HL-60/S4 treated with retinoic acid at 250 ng/mL for 4 days and 3 days (cell line): ENCODE data around the gene RELN.

ENCODE experiments used
- in situ Hi-C: fragments of 300-500 bp; cut with MboI; formaldehyde crosslinking; loops from 2 replicates; pipeline ENCODE4 v1.7.0; 2022; ENCODE audit warnings: low sequenced_read_pairs

The RELN gene

DNA sequence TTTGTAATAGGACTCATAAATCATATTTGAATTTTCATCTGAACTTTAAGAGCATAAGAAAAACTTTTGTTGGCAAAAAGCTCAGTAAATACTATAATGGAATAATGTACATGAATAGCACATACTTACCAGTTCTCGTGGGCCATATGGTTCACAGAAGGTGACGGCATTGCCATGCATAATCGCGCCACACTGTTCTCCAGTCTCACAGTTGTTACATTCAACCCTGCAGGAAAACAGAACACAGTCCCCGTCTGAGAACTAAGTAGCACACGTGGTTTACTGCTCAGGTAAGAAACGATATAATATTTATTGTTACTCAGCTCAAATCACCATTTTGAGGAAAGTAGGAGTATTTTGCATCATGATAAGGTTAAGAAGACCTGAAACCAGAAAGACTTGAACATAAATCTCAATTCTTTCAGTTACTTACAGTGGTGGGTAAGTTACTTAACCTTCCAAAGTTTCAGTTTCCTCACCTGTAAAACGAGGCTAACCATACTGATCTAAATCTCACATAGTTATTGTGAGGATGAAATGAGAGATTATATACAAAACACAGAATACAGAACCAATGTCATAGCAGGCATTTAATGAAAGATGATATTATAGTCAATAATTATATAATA, 261.4 kb downstream of the RELN start:
- in situ Hi-C loops, result no loop called here

DNA sequence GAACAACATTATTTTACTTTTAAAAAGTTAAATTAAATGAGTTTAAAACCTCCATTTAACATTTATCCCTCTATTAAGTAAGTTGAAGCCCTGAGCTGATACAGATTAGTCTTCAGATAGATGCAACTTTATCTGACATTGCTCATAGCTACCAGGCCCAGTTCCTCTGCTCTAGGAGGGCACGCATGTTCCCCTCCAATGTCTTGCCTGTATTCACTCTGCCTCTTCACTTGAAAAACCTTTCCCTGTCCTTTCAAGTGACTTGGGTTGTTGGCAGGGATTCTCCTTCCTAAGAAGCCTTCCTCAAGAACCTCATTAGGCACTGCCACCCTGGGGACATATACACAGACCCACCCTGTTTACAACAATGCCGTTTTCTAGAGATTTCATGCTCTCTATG, 270.4 kb downstream of the RELN start:
- in situ Hi-C loops, result no loop called here

DNA sequence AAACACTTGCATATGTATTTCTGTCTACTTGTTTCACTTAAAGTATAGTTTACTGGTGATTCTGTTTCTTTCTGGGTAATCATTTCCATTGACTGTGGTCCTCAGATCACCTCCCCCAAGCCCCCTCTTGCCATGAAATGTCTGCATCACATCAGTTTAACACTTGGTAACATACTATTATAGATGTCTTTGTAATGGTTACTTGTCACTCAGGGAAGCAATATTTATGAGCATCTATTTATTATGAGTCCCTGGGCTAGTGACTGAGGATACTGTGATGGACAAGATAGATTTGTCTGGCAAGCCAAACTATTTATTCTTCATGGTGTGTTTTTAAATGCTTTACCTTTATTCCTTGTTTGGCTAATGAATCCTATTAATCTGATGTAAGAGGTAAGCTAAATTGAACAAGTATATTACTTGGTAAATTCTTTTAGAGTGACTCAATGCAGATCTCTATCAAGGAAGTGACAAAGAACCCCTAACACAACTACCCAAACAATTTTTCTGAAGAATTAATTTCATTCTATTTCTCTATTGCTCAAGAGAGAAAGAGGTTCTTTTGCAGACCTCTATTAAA, 270.9 kb downstream of the RELN start:
- in situ Hi-C loops, result no loop called here

DNA sequence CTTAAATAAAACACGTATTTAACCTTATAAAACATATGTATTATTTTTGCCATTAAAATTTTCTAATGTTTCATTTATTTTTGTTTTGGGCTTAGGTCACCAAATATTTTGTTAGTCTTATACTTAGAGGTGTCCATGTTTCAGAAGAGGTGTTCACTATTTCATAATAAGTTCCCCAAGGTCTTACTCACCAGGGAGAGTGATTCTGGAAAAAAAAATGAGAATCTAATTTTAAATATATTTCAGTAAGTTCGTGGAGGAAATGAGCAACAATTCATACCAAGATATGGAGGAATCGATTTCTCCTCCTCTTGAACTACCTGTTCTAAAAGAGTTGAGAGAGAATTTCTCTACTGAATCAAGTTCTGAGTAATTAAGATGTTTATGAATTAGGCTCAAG, 271.9 kb downstream of the RELN start:
- in situ Hi-C loops, result no loop called here

DNA sequence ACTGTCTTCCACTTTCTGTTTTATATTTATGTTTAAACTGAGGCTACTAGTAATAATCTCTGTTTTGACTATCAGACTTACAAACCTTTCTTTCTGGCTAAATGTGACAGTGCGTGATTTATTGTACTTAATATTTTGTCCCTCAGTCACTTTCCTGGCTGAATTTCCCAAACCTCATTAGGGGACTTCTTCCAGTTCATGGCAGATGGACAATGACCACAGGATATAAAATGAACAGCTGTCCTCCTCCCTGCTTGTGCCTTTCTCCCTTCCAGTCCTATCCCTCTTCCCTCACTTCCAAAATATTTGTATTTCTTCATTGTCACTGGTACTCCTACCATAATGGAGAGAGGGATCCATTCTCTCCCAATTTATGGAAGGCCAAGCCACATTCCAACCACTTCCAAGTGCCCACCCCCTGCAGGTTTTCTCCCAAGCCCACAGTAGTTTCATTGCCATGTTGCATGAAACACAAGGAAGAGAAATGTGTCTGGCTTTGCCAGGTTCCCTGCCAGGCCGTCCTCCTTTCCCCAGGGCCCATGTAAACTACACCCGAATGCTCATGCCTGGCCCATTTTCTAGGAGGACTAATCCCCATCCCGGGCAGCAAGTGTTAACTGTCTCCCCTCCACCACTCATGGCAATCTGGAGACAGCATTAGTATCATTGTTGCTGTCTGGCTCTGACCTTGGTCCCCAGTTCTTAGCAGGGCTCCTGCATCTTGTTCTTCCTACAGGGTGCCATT, 273.9 kb downstream of the RELN start:
- in situ Hi-C loops, result no loop called here

DNA sequence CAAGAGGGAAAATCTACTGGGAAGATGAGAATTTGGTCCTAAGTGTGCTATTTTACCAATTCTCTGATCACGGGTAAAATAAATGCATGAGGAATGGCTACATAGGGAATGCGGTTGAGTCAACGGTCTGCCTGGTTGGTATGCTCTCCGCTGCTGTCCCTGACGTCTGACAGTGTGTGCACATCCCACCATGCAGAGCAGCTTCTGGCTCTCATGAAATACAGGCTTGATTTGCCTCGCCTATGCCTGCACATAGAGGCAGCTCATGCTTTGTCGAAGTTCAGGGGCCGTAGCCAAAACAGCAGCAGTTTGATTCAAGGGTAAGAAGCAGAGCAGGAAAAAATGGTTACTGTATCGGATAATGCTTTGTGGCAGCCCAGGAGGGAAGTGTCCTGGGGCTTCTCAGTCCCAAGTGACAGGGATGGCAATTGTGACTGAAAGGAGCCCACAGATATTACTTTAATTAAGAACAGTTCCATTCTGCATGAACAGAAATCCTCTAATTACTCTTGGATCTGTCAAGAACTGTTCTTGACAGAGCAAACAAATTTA, 275.0 kb downstream of the RELN start:
- in situ Hi-C loops, result no loop called here

DNA sequence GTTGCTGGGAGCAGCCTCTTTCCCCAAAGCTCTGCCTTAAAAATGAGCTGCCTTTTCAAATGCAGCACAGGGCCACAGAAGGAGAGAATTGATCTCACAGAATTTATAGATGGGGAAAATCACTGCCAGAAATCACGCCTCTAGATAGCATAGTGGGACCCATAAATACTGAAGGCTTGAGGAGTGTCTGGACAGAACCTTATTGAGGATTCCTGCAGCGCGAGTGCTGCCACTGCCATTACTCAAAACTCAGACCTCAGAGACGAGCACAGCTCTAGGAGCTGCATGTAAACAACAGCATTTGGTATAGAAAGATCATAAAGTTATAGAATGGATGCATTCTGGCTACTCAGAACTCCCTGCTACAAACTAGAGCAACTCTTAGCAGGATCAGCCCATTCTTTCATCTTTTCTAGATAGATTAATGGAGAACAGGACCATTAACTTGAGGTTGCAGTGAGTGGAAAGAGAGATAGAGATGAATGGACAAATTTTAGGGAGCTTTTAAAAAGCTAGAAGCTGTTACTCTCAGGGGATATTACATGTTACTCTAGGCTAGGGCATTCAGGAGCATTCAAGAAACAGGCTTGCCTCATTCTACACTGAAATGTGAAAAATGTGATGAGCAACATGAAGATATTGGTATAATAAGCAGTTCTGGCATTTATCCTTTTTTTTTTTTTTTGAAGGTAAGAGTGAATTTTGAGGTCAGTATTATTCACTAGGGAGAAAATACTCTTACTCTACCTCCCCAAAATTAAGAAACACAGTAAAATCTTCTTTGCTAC, 276.3 kb downstream of the RELN start:
- in situ Hi-C loops, result no loop called here

DNA sequence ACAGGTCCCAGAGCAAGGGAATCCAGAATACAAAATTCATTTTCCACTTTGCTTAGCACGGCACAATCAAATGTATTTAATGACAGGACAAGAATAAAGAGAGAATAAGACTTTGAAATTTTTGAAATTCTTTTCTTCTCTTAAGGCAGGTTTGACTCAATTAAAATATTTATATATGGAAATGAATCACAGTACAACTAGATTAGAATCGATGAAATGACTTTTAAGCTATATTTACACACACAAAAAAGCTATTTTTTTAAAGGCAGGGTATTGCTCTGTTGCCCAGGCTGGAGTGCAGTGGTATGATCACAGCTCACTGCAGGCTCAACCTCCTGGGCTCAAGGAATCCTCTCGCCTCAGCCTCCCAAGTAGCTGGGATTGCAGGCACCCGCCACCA, 278.0 kb downstream of the RELN start:
- in situ Hi-C loops, result no loop called here

DNA sequence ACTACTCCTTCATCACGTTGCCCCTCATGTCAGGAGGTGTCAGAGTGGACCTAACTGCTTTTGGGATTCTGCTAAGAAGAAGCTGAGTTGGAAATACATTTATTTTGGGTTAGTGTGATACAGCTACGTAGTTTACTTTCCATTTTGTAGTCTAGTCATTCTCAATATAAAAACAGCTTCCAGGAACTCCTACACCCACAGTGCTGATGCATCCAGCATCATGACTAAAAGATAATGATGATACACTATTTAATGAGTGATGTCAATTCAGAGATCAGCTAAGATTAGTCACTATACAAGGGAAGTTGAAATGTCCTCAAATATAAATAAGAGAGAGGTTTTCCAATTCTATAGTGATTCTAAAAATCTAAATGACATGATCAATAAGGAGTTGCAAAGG, 279.2 kb downstream of the RELN start:
- in situ Hi-C loops, result no loop called here

DNA sequence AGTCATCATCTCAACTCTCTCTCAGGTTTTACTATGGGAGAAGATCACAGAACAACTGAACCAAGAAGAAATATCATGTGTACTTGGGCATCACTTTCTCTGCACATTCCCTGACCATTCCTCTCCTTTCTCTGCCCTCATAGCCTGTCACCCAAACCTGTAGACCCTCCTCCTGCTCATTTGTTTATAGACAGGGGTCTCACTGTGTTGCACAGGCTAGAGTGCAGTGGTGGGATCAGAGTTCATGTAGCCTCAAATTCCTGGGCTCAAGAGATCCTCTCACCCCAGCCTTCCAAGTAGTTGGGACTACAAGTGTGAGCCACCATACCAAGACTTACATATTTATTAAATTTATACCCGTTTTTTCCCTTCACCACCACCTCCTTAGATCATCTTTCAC, 282.7 kb downstream of the RELN start:
- in situ Hi-C loops, result no loop called here

DNA sequence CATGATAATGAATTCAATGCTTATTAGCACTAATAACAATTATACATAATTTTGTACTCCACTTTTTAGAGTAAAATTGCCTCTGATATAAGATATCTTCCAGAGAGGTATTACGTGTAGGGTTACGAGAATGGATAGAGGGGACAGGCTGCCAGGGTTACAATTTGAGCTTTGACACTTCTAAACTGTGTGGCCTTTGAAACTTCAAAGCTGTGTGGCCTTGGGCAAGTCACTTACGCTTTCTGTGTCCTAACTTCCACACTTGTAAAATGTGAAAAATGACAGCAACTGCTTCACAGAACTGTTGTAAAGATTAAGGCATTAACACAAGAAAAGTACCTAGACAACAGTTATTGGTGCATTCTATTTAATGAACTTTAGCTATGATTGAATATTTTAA, 283.9 kb downstream of the RELN start:
- in situ Hi-C loops, result no loop called here

DNA sequence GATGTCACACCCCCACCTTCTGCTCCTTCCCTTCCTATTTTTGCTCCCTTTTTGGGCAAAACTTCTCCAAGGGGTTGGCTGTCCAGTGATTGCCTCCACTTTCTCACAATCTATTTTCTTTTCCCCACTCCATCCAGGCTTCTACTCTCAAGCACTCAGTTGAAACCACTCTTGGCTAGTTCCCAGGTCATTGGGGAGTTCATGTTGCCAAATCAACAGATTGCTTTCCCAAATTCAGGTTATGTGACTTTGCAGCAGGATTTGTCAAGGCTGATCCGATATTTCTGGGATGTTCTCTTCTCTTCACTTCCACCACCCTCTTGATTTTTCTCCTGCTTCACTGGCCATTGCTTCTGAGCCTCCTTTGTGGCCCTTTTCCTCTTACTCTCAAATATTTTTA, 284.8 kb downstream of the RELN start:
- in situ Hi-C loops, result no loop called here

DNA sequence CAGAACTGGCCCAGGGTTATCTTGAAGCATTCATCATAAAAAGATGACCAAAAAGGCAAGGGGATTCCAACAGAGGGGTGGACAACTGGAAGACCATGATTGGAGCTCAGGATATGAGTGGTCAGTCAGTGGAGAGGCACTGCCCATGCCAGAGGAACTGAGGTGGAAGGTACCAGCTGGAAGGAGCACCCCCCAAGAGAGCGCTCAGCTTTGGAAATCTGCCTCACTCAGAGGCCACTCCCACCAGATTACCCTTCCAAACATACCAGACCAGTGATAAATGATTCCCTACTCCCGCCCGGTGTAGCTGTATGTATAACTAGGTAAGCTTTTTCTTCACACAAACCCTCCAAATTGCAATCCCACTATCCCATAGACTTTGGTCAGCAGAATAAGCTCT, 286.5 kb downstream of the RELN start:
- in situ Hi-C loops, result no loop called here

DNA sequence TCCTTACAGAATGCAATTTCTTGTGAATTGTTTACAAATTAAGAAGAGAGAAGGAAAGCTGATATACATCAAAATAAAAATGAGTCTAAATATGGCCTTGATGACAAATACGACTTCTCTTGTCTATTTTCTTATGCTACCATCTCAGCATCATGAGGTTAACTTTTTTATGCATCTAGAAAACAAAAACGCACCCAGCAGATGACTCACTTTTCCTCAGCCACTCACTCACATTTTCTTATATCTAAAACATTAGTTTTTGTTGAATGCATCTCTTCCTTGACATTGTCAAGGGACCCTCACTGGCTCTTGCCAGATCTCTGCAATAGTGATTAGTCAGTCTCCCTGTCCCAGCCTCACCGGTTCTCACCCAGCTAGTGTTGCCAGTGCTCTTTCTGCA, 287.0 kb downstream of the RELN start:
- in situ Hi-C loops, result no loop called here

DNA sequence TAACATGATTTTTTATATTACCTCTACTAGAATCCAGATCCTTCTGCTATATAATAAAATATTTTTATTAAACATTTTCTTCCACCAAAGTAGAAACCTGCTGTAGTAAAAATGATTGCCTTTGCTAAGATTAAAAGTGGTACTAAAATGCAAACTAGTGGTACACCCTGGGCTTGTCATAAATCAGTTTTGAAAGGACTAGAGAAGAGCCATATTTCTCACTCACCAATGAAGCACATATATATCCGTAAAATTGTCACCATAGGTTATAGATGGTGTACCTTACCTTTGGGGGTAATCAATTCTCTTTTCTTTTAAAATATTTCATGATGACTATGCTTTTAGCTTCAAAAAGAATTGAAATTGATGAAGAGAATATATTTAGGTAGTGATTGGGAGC, 290.4 kb downstream of the RELN start:
- in situ Hi-C loops, result no loop called here

DNA sequence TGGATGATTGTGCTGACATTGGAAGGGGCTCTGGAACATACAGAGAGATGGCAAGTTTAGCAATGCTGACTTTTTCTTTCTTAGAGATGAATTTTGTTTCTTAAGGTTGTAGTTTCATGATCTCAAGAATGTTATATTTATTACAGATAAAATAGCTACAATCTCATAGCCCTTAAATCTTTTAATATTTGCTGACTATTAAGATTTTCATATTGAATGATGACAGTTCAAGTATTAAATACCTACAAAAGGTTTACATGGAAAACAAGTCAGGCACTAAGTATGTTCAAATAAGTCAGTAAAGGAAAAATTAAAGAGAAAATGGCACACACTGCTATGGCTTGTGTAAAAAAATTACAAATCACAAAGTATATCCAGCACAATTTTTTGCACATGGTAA, 291.4 kb downstream of the RELN start:
- in situ Hi-C loops, result no loop called here

DNA sequence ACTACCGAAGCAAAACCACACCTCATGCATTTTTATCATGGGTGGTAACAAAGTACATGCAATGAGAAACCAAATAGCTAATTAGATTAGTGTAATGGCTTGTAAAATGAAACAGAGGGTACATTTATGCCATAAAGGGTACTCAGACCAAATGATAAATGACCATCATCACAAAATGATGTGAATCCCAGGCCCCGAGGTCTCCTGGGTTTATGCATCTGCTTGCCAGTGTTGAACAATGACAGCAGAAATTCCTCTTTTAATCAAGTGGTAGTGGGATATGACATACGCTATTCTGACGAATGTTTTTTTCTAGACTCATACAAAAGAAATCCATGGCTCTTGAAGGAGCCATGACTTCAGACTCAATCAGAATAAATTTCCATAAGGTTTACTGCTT, 293.9 kb downstream of the RELN start:
- in situ Hi-C loops, result no loop called here

DNA sequence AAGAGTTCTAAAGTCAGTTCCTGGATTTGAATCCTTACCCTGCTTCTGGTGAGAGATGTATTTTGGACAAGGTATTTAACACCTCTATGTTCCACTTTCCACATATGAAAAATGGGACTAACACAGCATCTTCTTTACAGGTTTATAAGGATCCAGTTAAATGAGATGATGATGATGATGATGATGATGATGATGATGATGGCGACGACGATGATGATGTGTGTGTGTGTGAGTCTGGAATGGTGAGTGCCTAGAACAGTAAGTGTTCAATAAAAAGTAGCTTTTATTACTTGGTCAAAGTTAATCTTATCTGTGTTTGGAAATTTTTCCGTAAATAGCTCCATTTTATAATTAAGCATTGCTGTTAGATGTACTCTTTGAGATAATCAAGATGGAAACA, 295.2 kb downstream of the RELN start:
- in situ Hi-C loops, result no loop called here

DNA sequence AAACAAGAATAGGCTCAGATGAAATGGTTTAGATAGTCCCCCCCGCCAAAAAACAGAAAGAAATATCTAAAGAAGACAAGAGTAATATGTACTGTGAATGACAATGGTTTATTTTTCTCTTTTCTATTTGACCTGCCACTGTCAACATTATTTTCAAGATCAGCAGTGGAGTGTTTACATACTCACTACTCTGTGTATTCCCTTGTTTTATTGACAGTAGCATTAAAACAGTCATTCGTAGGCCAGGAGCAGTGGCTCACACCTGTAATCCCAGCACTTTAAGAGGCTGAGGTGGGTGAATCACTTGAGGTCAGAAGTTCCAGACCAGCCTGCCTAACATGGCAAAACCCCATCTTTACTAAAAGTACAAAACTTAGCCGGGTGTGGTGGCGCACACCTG, 298.2 kb downstream of the RELN start:
- in situ Hi-C loops, result no loop called here

DNA sequence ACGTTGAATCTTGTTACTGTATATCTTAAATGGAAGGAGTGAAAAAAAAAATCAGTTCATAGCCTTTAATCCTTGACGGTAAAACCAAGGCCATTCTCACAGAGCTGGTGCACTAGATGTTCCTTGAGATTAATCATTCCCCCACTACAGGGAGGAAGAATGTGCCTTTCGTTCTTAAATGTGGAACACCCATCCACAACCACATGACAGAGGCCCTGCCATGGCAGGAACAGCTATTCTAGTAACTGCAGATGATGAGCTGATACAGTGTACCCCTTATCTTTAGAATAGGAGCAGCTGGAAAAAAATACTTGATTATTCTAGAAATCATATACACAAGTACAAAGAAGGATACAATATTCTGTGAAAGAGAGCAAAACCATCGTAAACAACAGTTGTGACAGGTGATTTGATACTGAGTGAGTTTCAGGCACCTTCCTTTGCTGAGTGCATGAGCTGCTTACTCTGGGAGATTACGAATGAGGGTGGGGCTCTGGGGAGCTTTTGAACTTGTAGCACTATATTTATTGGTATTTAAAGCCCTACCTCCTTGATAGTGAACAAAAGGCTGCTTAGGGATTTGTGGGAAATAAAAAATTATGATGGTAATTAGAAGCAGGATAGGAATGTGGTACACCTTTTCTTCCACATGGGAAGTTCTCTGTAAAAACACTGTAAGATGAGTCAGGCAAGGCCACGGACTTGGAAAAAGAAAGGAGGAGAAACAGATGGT, 299.1 kb downstream of the RELN start:
- in situ Hi-C loops, result no loop called here

DNA sequence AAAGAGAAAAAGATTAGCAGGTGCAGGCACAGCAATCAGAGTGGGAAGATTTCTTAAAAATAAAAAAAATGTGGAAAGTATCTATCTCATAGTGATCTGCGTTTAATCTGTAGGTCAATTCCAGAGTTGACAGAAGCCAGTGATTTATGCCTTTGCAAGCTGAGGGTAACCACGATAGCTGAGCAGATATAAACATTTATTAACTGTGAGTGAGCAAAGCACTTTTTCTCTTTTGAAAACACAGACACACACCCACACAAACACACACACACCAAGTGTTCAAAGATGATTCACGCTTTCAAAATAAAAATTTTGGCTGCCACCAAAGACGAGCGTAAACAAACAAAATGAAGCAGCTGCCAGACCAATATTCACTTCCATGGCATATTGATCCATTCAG, 300.2 kb downstream of the RELN start:
- in situ Hi-C loops, result no loop called here
